Sigmoid colon (tissue), 3 donors: ENCODE measurements around the gene EMC9.

Experiments used
- CTCF ChIP-seq, 4 experiments: fragments of 450-650 bp in 3 of 4; fragments of 200-600 bp in 1 of 4; IDR thresholded peaks; one replicate each; pipeline ENCODE4 v1.5.1; 2016 to 2019; ENCODE audit warnings: antibody characterized with exemption in 4 of 4, mild to moderate bottlenecking in 3 of 4, moderate library complexity in 2 of 4
- POLR2A ChIP-seq, 2 donors: fragments of 450-650 bp; IDR thresholded peaks; one replicate each; pipeline ENCODE4 v1.6.1; 2016; ENCODE audit warnings: antibody characterized with exemption in 2 of 2, mild to moderate bottlenecking in 2 of 2, moderate library complexity in 2 of 2

GRCh38 chr14:24151404-24152080, 10.2 kb upstream of the EMC9 start:
- TF ChIP-seq CTCF (IDR thresholded peaks at IDR 0.05) (no peak), POLR2A (IDR thresholded peaks at IDR 0.05) (no peak)
